Activated naive CD8-positive, alpha-beta T cell treated with anti-CD3 and anti-CD28 coated beads for 36 hours (primary cell): ENCODE data around the gene WDR86. TPM values are rescaled to one million over a fixed set of nuclear protein-coding genes. Genes with fewer than 3 reads are reported as not detected.

Experiments used
- DNase-seq: peaks from one replicate; pipeline ENCODE4 v3.0.0; 2021
- H3K27ac Mint-ChIP-seq: one replicate; pipeline ENCODE4 v1.8.0; 2022; ENCODE audit warnings: mild to moderate bottlenecking, moderate library complexity, mixed read lengths
- H3K27me3 Mint-ChIP-seq: one replicate; pipeline ENCODE4 v1.8.0; 2022; ENCODE audit warnings: mild to moderate bottlenecking, mixed read lengths
- H3K36me3 Mint-ChIP-seq: one replicate; pipeline ENCODE4 v1.8.0; 2021; ENCODE audit warnings: mild to moderate bottlenecking, mixed read lengths
- H3K4me1 Mint-ChIP-seq: one replicate; pipeline ENCODE4 v1.8.0; 2021; ENCODE audit warnings: mixed read lengths
- H3K4me3 Mint-ChIP-seq: one replicate; pipeline ENCODE4 v1.8.0; 2022; ENCODE audit warnings: mild to moderate bottlenecking, moderate library complexity, mixed read lengths
- H3K9me3 Mint-ChIP-seq: one replicate; pipeline ENCODE4 v1.8.0; 2022; ENCODE audit warnings: mixed read lengths
- total RNA-seq, 2 experiments: library from RNA; stranded (reverse); gene quantifications; one replicate each; pipeline ENCODE4 v1.2.3, GENCODE V29; 2021

Gene WDR86
- total RNA-seq, 2 experiments from 2014 or later = not detected

DNA sequence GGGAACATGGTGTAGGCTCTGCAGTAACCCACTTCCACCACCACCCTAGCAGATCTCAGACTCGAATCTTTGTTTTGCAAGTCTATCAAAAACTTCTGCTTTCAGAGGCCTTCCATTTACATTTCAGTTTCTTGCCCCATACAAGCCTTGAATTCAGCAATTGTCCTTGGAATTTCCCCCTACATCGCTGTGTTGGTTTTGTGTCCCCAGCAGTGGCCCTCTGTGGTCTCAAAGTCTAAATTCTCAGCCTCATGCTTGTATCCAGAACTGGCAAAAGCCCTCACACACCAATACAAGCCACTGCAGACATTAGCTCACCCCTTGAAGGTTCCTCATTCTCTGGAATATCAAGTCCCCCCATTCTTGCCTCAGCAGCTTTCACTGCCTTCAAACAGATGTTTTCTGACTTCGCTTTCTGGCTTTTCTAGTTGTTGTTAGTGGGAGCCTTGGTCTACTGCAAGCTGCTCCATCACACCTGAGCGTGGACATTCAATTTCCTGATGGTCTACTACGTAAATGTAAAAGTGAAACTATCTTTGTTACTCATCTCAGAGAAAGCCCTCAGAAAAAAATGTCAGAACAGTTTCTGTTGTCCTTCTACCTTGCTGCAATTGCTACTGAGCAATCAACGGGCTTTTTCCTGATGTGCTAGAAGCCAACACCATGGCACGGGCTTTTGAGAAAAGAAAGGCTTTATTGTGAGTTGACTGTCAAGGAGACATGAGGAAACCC is 70.0 kb downstream of the WDR86 start:
- no peak overlapping the region for H3K4me3 Mint-ChIP-seq
- H3K27ac Mint-ChIP-seq = peak overlapping the region; percentile 92
- H3K9me3 Mint-ChIP-seq = peaks cover 17% of the 10 kb centered on the region
- H3K27me3 Mint-ChIP-seq = no peaks in the 10 kb centered on the region
- H3K36me3 Mint-ChIP-seq = peaks cover 18% of the 10 kb centered on the region
- H3K4me1 Mint-ChIP-seq = peaks cover 39% of the 10 kb centered on the region
- peak; percentile 20 for DNase-seq

DNA sequence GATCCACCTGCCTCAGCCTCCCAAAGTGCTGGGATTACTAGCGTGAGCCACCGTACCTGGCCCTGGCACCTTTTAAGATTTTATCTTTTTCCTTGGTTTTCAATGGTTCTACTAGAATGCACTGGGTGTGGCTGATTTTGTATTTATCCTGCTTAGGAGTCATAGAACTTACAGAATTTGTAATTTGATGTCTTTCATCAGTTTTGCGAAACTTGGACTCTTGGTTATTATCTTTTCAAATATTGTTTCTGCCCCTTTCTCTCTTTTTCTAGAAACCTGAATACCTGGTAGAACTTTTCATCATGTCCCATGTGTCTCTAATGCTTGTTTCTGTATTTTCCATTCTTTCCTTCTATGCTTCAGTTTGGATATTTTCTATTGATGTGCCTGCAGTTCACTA is 71.0 kb downstream of the WDR86 start:
- DNase-seq = no peak
- Mint-ChIP-seq H3K36me3 (peaks cover 17% of the 10 kb centered on the region), H3K4me1 (peaks cover 43% of the 10 kb centered on the region), H3K9me3 (peaks cover 17% of the 10 kb centered on the region), H3K4me3 (no peak overlapping the region), H3K27ac (no peak overlapping the region), H3K27me3 (no peaks in the 10 kb centered on the region)

DNA sequence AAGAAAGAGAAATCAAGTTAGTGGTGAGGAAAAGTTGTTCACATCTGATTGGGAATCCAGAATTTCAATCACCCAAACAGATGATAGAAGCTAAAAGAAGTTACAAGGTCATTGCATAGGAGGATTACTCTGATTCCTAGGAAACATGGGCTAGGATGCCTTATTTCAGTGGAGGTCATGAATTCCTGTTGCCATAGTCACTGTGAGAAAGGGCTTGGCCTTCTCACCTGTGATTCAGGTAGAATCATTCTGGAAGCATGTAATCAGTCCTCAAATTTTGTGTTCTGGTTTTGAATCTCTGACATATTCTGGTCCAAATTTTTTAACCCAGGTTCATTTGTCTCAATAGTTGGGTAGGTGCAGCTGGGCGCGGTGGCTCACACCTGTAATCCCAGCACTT is 72.5 kb downstream of the WDR86 start:
- Mint-ChIP-seq H3K36me3 (peaks cover 10% of the 10 kb centered on the region), H3K9me3 (peaks cover 17% of the 10 kb centered on the region), H3K4me3 (no peak overlapping the region), H3K4me1 (peaks cover 36% of the 10 kb centered on the region), H3K27me3 (no peaks in the 10 kb centered on the region), H3K27ac (no peak overlapping the region)
- DNase-seq = no peak

DNA sequence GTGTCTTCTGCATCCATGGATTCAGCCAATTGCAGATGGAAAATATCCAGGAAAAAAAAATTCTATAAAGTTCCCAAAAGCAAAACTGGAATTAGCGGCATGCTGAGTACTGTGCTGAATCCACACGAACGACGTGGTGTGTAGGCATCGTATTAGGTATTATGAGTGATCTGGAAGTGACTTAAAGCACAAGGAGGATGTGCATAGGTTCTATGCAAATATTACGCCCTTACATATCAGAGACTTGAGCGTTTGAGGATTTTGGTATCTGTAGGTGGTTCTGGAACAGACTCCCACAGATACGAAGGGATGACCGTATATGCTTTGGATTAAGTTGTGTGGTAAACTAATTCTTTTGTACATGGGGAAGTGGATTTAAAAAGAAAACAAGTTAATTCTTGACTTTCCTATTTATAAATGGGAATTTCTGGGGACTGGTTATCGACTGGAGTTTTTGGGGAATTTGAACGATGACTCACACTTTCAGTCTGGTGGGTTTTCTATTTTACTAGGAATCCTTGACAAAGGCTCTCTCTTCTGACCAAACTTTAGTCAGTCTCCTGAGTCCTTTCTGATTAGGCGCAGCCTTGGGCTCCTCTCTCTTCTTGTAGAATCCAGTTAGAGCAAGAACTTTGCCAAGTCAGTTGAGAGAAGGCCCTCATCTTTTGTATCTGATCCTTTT is 73.7 kb downstream of the WDR86 start:
- peaks cover 10% of the 10 kb centered on the region for H3K36me3 Mint-ChIP-seq
- DNase-seq = no peak
- peaks cover 36% of the 10 kb centered on the region for H3K4me1 Mint-ChIP-seq
- no peak overlapping the region for H3K4me3 Mint-ChIP-seq
- H3K27me3 Mint-ChIP-seq = no peaks in the 10 kb centered on the region
- H3K27ac Mint-ChIP-seq = no peak overlapping the region
- H3K9me3 Mint-ChIP-seq = peaks cover 17% of the 10 kb centered on the region

DNA sequence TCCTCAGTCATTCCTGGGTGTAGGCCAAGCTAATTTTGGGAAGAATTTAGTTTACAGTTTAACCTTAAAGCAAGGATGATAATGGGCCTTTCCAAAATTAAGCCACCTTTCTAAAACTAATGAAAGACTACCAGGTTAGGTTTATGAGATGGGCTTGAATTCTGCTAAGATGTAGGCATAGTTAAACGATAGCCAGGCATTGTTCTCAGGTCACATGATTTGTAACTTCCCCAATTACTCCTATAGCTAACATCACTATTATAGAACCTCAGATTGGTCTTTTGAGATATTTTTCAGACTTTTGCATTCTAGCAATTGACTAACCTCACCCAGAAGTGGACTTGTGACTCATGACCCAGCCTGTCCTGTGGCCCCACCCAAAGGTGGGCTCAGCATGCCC is 75.2 kb downstream of the WDR86 start:
- Mint-ChIP-seq H3K27me3 (no peaks in the 10 kb centered on the region), H3K4me3 (no peak overlapping the region), H3K27ac (no peak overlapping the region), H3K9me3 (peaks cover 8% of the 10 kb centered on the region), H3K4me1 (peaks cover 25% of the 10 kb centered on the region), H3K36me3 (peaks cover 7% of the 10 kb centered on the region)
- DNase-seq = no peak

Other genes with a start within 250 kb of the WDR86 start
- gene GBX1, start 242.3 kb downstream of the WDR86 start, total RNA-seq = not detected
- not detected for gene ASB10, start 222.8 kb downstream of the WDR86 start, total RNA-seq
- not detected for gene H2BK1, start 199.6 kb downstream of the WDR86 start, total RNA-seq
- 10 to 100 TPM; 85.2 to 87.5 TPM for gene ABCF2, start 182.8 kb downstream of the WDR86 start, total RNA-seq
- 10 to 100 TPM; 24.5 to 25.1 TPM for gene CHPF2, start 177.6 kb downstream of the WDR86 start, total RNA-seq
- gene SMARCD3, start 161.3 kb downstream of the WDR86 start, total RNA-seq = 1 to 10 TPM; 4.1 to 4.3 TPM
- 10 to 100 TPM; 51.2 to 51.6 TPM for gene NUB1, start 68.2 kb downstream of the WDR86 start, total RNA-seq
- under 1 TPM; 0.12 to 0.74 TPM for gene CRYGN, start 30.1 kb upstream of the WDR86 start, total RNA-seq
- 10 to 100 TPM; 42.0 to 46.8 TPM for gene RHEB, start 109.9 kb upstream of the WDR86 start, total RNA-seq